ENCODE results near the gene VDR. TPM values are rescaled to one million over a fixed set of nuclear protein-coding genes. Genes with fewer than 3 reads are reported as not detected.

VDR gene
- total RNA-seq, 1 donor from 2014 or later, result not detected

GRCh38 chr12:47930634-47931033 lies 25.8 kb upstream of the VDR start:
- DNase-seq (ENCODE audit: low spot score), result no peak
- H3K27me3 ChIP-seq, result peaks cover 22% of the 10 kb centered on the region

GRCh38 chr12:47927346-47927745 lies 22.6 kb upstream of the VDR start:
- no peaks in the 10 kb centered on the region for H3K9me3 Mint-ChIP-seq
- no peak overlapping the region for H3K9ac ChIP-seq
- H3K79me2 ChIP-seq (ENCODE audit: low read depth), result no peaks in the 10 kb centered on the region
- H3K9me3 ChIP-seq (ENCODE audit: low read depth), result no peaks in the 10 kb centered on the region
- no peak overlapping the region for H3K4me3 ChIP-seq
- H4K20me1 ChIP-seq (ENCODE audit: low read depth), result no peaks in the 10 kb centered on the region
- no peaks in the 10 kb centered on the region for H3K36me3 ChIP-seq
- H3K4me2 ChIP-seq, result no peak overlapping the region
- TF ChIP-seq EZH2 (IDR thresholded peaks at IDR 0.05) (no peak), EZH2phosphoT487 (IDR thresholded peaks at IDR 0.05) (no peak), CTCF (IDR thresholded peaks at IDR 0.05) (no peak)
- no peak overlapping the region for H3K27ac Mint-ChIP-seq
- H2AFZ ChIP-seq (replicated peaks), result no peak overlapping the region
- DNase-seq (ENCODE audit: low spot score), result no peak
- H3K36me3 Mint-ChIP-seq, result no peaks in the 10 kb centered on the region
- H3F3A ChIP-seq (ENCODE audit: low read depth), result no peaks in the 10 kb centered on the region
- H3K4me1 Mint-ChIP-seq, result no peaks in the 10 kb centered on the region
- no peak overlapping the region for H3K4me3 Mint-ChIP-seq
- H3K27ac ChIP-seq, result no peak overlapping the region
- peaks cover 4% of the 10 kb centered on the region for H3K27me3 Mint-ChIP-seq (ENCODE audit: insufficient read depth, low read depth)
- no peaks in the 10 kb centered on the region for H3K4me1 ChIP-seq
- peaks cover 52% of the 10 kb centered on the region for H3K27me3 ChIP-seq

More at GRCh38 chr12:47930634-47931033, 25.8 kb upstream of the VDR start:
- Histone ChIP-seq H4K20me1 (ENCODE audit: low read depth) (no peaks in the 10 kb centered on the region), H3K4me3 (no peak overlapping the region), H3K4me1 (no peaks in the 10 kb centered on the region), H3K79me2 (ENCODE audit: low read depth) (no peaks in the 10 kb centered on the region), H3K9ac (no peak overlapping the region), H2AFZ (replicated peaks) (no peak overlapping the region), H3K27ac (no peak overlapping the region), H3K4me2 (no peak overlapping the region), H3K36me3 (no peaks in the 10 kb centered on the region), H3F3A (ENCODE audit: low read depth) (no peaks in the 10 kb centered on the region), H3K9me3 (ENCODE audit: low read depth) (no peaks in the 10 kb centered on the region)
- Mint-ChIP-seq H3K27ac (no peak overlapping the region), H3K27me3 (ENCODE audit: insufficient read depth, low read depth) (no peaks in the 10 kb centered on the region), H3K4me1 (no peaks in the 10 kb centered on the region), H3K4me3 (no peak overlapping the region), H3K36me3 (no peaks in the 10 kb centered on the region), H3K9me3 (no peaks in the 10 kb centered on the region)
- TF ChIP-seq CTCF (IDR thresholded peaks at IDR 0.05) (no peak), EZH2phosphoT487 (IDR thresholded peaks at IDR 0.05) (no peak), EZH2 (IDR thresholded peaks at IDR 0.05) (no peak)

GRCh38 chr12:47921907-47922306 lies 17.1 kb upstream of the VDR start:
- DNase-seq (ENCODE audit: low spot score), result no peak
- Mint-ChIP-seq H3K9me3 (no peaks in the 10 kb centered on the region), H3K27ac (no peak overlapping the region), H3K27me3 (ENCODE audit: insufficient read depth, low read depth) (peaks cover 4% of the 10 kb centered on the region), H3K4me1 (no peaks in the 10 kb centered on the region), H3K4me3 (no peak overlapping the region), H3K36me3 (no peaks in the 10 kb centered on the region)
- H2AFZ ChIP-seq (replicated peaks), result peak overlapping the region; percentile 54
- H3K27me3 ChIP-seq, result peaks cover 60% of the 10 kb centered on the region
- no peaks in the 10 kb centered on the region for H3K9me3 ChIP-seq (ENCODE audit: low read depth)
- no peak overlapping the region for H3K4me3 ChIP-seq
- H3K79me2 ChIP-seq (ENCODE audit: low read depth), result no peaks in the 10 kb centered on the region
- H3K4me2 ChIP-seq, result no peak overlapping the region
- H3F3A ChIP-seq (ENCODE audit: low read depth), result no peaks in the 10 kb centered on the region
- H3K36me3 ChIP-seq, result no peaks in the 10 kb centered on the region
- no peak overlapping the region for H3K27ac ChIP-seq
- peaks cover 3% of the 10 kb centered on the region for H3K4me1 ChIP-seq
- no peaks in the 10 kb centered on the region for H4K20me1 ChIP-seq (ENCODE audit: low read depth)
- H3K9ac ChIP-seq, result no peak overlapping the region
- TF ChIP-seq EZH2 (IDR thresholded peaks at IDR 0.05) (no peak), EZH2phosphoT487 (IDR thresholded peaks at IDR 0.05) (no peak), CTCF (IDR thresholded peaks at IDR 0.05) (no peak)
